Caco-2 (cell line): ENCODE results near the gene ZNRF3. TPM values are rescaled to one million over a fixed set of nuclear protein-coding genes. Genes with fewer than 3 reads are reported as not detected.
A peak's percentile ranks its signal among the peaks of the same experiment; 100 is the strongest.
"Not testable (repeated sequence)": the region's sequence is repeated elsewhere in the genome, so short reads cannot be mapped to it uniquely, and the experiment has no call there.

Source experiments
- BruUV-seq: library from RNA; stranded (reverse); fragments of 400-500 nt; replicated peaks from 2 replicates; lab custom pipeline; 2021; lab: Mats Ljungman, UMichigan
- CTCF ChIA-PET: fragments of 300-600 bp; sonication (Branson Sonifier 250); formaldehyde crosslinking; loops from one replicate; lab custom pipeline; 2022; ENCODE audit warnings: antibody characterized with exemption; lab: Charles Lee
- POLR2A ChIA-PET: fragments of 300-600 bp; sonication (Branson Sonifier 250); formaldehyde crosslinking; loops from one replicate; lab custom pipeline; 2022; ENCODE audit warnings: antibody characterized with exemption; lab: Charles Lee
- DNase-seq, 2 experiments: peaks; one replicate each; pipeline versions ENCODE4 v3.0.0 to v3.0.0-alpha.2; 2020 to 2022
- H3K27me3 ChIP-seq: replicated peaks from 2 replicates; pipeline ENCODE4 v1.6.0; 2011; ENCODE audit warnings: low read length; ENCODE audit not compliant: control insufficient read depth, insufficient read depth
- H3K36me3 ChIP-seq: 2 replicates; pipeline ENCODE4 v1.5.1; 2011; ENCODE audit warnings: low read length; ENCODE audit not compliant: control insufficient read depth, insufficient read depth
- H3K4me1 ChIP-seq: fragments of 250-450 bp; sonication (Bioruptor Pico); 2 replicates; pipeline ENCODE4 v1.5.1; 2020; ENCODE audit warnings: mild to moderate bottlenecking
- H3K4me3 ChIP-seq: 2 replicates; pipeline ENCODE4 v1.5.1; 2011; ENCODE audit warnings: low read depth, mild to moderate bottlenecking, control low read depth, low read length
- H3K9me3 ChIP-seq: fragments of 250-450 bp; sonication (Bioruptor Pico); 2 replicates; pipeline ENCODE4 v1.5.1; 2020; ENCODE audit warnings: mild to moderate bottlenecking, moderate library complexity
- H3K27ac Mint-ChIP-seq: one replicate; pipeline ENCODE4 v1.8.0; 2022; ENCODE audit warnings: mixed read lengths; ENCODE audit not compliant: unreplicated experiment
- H3K27me3 Mint-ChIP-seq: one replicate; pipeline ENCODE4 v1.8.0; 2022; ENCODE audit warnings: mixed read lengths; ENCODE audit not compliant: insufficient read depth, unreplicated experiment
- H3K36me3 Mint-ChIP-seq: one replicate; pipeline ENCODE4 v1.8.0; 2022; ENCODE audit warnings: mild to moderate bottlenecking, mixed read lengths; ENCODE audit not compliant: insufficient read depth, unreplicated experiment
- H3K4me1 Mint-ChIP-seq: one replicate; pipeline ENCODE4 v1.8.0; 2022; ENCODE audit warnings: low read depth, mixed read lengths; ENCODE audit not compliant: unreplicated experiment
- H3K4me3 Mint-ChIP-seq: one replicate; pipeline ENCODE4 v1.8.0; 2022; ENCODE audit warnings: mild to moderate bottlenecking, moderate library complexity, mixed read lengths; ENCODE audit not compliant: unreplicated experiment
- H3K9me3 Mint-ChIP-seq: one replicate; pipeline ENCODE4 v1.8.0; 2022; ENCODE audit warnings: mixed read lengths; ENCODE audit not compliant: unreplicated experiment
- intact Hi-C: fragments of 100-400 bp; cut with micrococcal nuclease; formaldehyde crosslinking; loops from one replicate; pipeline ENCODE4 v1.10.0; 2022; ENCODE audit not compliant: unreplicated experiment
- total RNA-seq: library from RNA; stranded (reverse); gene quantifications from 2 replicates; pipeline ENCODE4 v1.2.3, GENCODE V29; 2022
- TF ChIP-seq, protein P1 (sequence below), 2 experiments: fragments of 200-600 bp in 1 of 2; IDR thresholded peaks; 1 replicate in 1 of 2; 2 replicates in 1 of 2; pipeline versions ENCODE4 v1.5.1 to v1.8.0; 2011 to 2022; ENCODE audit warnings: antibody characterized with exemption in 1 of 2, control low read depth in 1 of 2, inconsistent platforms in 1 of 2, low read depth in 1 of 2, low read length in 1 of 2, mild to moderate bottlenecking in 1 of 2, moderate library complexity in 1 of 2; ENCODE audit not compliant: insufficient read depth in 1 of 2, severe bottlenecking in 1 of 2, unreplicated experiment in 1 of 2

Gene ZNRF3
- total RNA-seq, 1 experiment from 2014 or later: 41.1 TPM

DNA sequence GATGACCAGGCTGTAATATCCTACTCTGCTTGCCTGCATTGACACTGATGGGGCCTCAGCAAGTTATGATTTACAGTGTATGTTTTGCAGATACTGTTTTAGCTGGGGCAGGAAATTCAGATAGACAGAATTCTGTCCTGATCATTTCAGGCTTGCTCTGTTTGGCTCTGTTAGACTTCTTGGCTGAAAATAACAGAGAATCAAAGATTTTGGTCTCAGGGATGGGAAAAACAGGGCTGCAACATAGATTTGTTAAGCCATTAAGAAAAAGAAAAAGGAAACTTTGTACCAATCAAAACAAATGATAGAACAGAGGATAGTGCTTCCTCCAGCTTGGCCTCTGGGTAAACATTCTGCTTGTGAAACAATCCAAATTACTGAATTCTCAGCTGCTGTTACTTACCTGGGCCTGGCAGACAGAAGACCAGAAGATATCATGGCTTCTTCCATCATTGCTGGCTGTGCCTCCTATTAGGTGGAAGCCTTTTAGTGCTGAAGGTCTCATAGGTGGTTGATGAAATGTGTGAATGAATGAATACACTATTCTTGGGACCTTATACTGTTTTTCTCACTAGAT, 22.0 kb downstream of the ZNRF3 start:
- Histone ChIP-seq H3K27me3 (no peaks in the 10 kb centered on the region), H3K4me1 (peaks cover 66% of the 10 kb centered on the region), H3K36me3 (no peaks in the 10 kb centered on the region; the same call in 1 of the 2 replicates), H3K4me3 (no peak overlapping the region), H3K9me3 (no peaks in the 10 kb centered on the region)
- no peaks in the 10 kb centered on the region for H3K27me3 Mint-ChIP-seq
- H3K27ac Mint-ChIP-seq: no peak overlapping the region
- intact Hi-C loops: no loop called here
- no peak for DNase-seq
- POLR2A ChIA-PET: interaction anchor here (0.5 kb wide), 1 partner anchor 9 kb away, joined by 3 read pairs; no protein-coding TSS in a partner anchor
- H3K9me3 Mint-ChIP-seq: no peaks in the 10 kb centered on the region
- no peak overlapping the region for H3K4me3 Mint-ChIP-seq
- H3K4me1 Mint-ChIP-seq: peaks cover 39% of the 10 kb centered on the region
- BruUV-seq: no TSS peak
- H3K36me3 Mint-ChIP-seq: peaks cover 67% of the 10 kb centered on the region
- TF ChIP-seq, protein P1, sequence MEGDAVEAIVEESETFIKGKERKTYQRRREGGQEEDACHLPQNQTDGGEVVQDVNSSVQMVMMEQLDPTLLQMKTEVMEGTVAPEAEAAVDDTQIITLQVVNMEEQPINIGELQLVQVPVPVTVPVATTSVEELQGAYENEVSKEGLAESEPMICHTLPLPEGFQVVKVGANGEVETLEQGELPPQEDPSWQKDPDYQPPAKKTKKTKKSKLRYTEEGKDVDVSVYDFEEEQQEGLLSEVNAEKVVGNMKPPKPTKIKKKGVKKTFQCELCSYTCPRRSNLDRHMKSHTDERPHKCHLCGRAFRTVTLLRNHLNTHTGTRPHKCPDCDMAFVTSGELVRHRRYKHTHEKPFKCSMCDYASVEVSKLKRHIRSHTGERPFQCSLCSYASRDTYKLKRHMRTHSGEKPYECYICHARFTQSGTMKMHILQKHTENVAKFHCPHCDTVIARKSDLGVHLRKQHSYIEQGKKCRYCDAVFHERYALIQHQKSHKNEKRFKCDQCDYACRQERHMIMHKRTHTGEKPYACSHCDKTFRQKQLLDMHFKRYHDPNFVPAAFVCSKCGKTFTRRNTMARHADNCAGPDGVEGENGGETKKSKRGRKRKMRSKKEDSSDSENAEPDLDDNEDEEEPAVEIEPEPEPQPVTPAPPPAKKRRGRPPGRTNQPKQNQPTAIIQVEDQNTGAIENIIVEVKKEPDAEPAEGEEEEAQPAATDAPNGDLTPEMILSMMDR (IDR thresholded peaks at IDR 0.05; ENCODE audit: insufficient read depth in 1 of 2, low read depth in 1 of 2, low read length in 1 of 2, severe bottlenecking in 1 of 2, unreplicated experiment in 1 of 2): no peak
- CTCF ChIA-PET: interaction anchor here (0.7 to 1.6 kb wide), 3 partner anchors 47 to 420 kb away, joined by 4 to 5 read pairs (median 5); no protein-coding TSS in a partner anchor

- H3K27ac Mint-ChIP-seq: no peak overlapping the region
- no peak for DNase-seq
- H3K27me3 Mint-ChIP-seq: no peaks in the 10 kb centered on the region
- no peaks in the 10 kb centered on the region for H3K27me3 ChIP-seq
- H3K36me3 ChIP-seq: no peaks in the 10 kb centered on the region; the same call in 1 of the 2 replicates
- no peak overlapping the region for H3K4me3 ChIP-seq
- no peaks in the 10 kb centered on the region for H3K9me3 Mint-ChIP-seq
- H3K9me3 ChIP-seq: no peaks in the 10 kb centered on the region
- H3K4me1 Mint-ChIP-seq: peaks cover 46% of the 10 kb centered on the region
- H3K4me3 Mint-ChIP-seq: no peak overlapping the region
- intact Hi-C loops: no loop called here
- TF ChIP-seq, protein P1 (IDR thresholded peaks at IDR 0.05; ENCODE audit: insufficient read depth in 1 of 2, low read depth in 1 of 2, low read length in 1 of 2, severe bottlenecking in 1 of 2, unreplicated experiment in 1 of 2): no peak
- ChIA-PET POLR2A (no interaction called here), CTCF (interaction anchor here (0.6 kb wide), 1 partner anchor 101 kb away, joined by 5 read pairs; no protein-coding TSS in a partner anchor)
- no TSS peak for BruUV-seq
- H3K36me3 Mint-ChIP-seq: peaks cover 72% of the 10 kb centered on the region
- peaks cover 75% of the 10 kb centered on the region for H3K4me1 ChIP-seq
These were observed 22.9 kb downstream of the ZNRF3 start for GRCh38 chr22:28906312-28906711.

GRCh38 chr22:28907311-28908008, 24.1 kb downstream of the ZNRF3 start:
- DNase-seq: no peak
- peaks cover 73% of the 10 kb centered on the region for H3K36me3 Mint-ChIP-seq
- Histone ChIP-seq H3K4me3 (no peak overlapping the region), H3K36me3 (no peaks in the 10 kb centered on the region; the same call in 1 of the 2 replicates), H3K4me1 (peaks cover 79% of the 10 kb centered on the region), H3K9me3 (no peaks in the 10 kb centered on the region), H3K27me3 (no peaks in the 10 kb centered on the region)
- ChIA-PET POLR2A (no interaction called here), CTCF (no interaction called here)
- no peak overlapping the region for H3K27ac Mint-ChIP-seq
- peaks cover 49% of the 10 kb centered on the region for H3K4me1 Mint-ChIP-seq
- intact Hi-C loops: no loop called here
- TF ChIP-seq, protein P1 (IDR thresholded peaks at IDR 0.05; ENCODE audit: insufficient read depth in 1 of 2, low read depth in 1 of 2, low read length in 1 of 2, severe bottlenecking in 1 of 2, unreplicated experiment in 1 of 2): no peak
- H3K9me3 Mint-ChIP-seq: no peaks in the 10 kb centered on the region
- H3K27me3 Mint-ChIP-seq: no peaks in the 10 kb centered on the region
- no peak overlapping the region for H3K4me3 Mint-ChIP-seq
- BruUV-seq: no TSS peak

DNA sequence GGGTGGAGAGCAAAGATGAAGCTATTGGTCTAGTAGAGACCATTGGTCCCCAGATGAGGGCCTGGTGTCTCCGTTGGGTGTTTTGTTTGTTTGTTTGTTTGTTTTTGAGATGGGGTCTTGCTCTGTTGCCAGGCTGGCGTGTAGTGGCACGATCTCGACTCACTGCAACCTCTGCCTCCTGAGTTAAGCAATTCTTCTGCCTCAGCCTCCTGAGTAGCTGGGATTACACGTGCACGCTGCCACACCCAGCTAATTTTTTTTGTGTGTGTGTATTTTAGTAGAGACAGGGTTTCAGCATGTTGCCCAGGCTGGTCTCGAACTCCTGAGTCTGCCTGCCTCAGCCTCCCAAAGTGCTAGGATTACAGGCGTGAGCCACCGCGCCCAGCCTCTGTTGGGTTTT, 25.4 kb downstream of the ZNRF3 start:
- H3K9me3 ChIP-seq, H3K4me3 ChIP-seq, DNase-seq, POLR2A ChIA-PET, H3K27me3 Mint-ChIP-seq, H3K27me3 ChIP-seq, H3K36me3 ChIP-seq, BruUV-seq, H3K9me3 Mint-ChIP-seq, intact Hi-C loops, H3K4me3 Mint-ChIP-seq: not testable (repeated sequence)
- peaks cover 78% of the 10 kb centered on the region for H3K4me1 ChIP-seq
- CTCF ChIA-PET: interaction anchor here (0.7 kb wide), 1 partner anchor 16 kb away, joined by 3 read pairs; no protein-coding TSS in a partner anchor
- H3K36me3 Mint-ChIP-seq: peaks cover 75% of the 10 kb centered on the region
- H3K4me1 Mint-ChIP-seq: peaks cover 49% of the 10 kb centered on the region
- peak overlapping the region; percentile 91 for H3K27ac Mint-ChIP-seq
